A673 (cell line): ENCODE data around the gene RACGAP1. TPM values are rescaled to one million over a fixed set of nuclear protein-coding genes. Genes with fewer than 3 reads are reported as not detected.
A peak's percentile ranks its signal among the peaks of the same experiment; 100 is the strongest.

Source experiments
- BruUV-seq: library from RNA; stranded (reverse); fragments of 400-500 nt; replicated peaks from 2 replicates; lab custom pipeline; 2021; lab: Mats Ljungman, UMichigan
- CTCF ChIA-PET: fragments of 300-600 bp; sonication (Branson Sonifier 250); formaldehyde crosslinking; loops from one replicate; lab custom pipeline; 2022; ENCODE audit warnings: antibody characterized with exemption; lab: Charles Lee
- POLR2A ChIA-PET: fragments of 300-600 bp; sonication (Branson Sonifier 250); formaldehyde crosslinking; loops from one replicate; lab custom pipeline; 2022; ENCODE audit warnings: antibody characterized with exemption; ENCODE audit not compliant: low non-redundant PET; lab: Charles Lee
- DNase-seq: peaks from one replicate; pipeline ENCODE4 v3.0.0-alpha.2; 2015; ENCODE audit warnings: low spot score
- H3K27ac ChIP-seq: fragments of 200-600 bp; sonication (generic); 2 replicates; pipeline ENCODE4 v1.5.1; 2016; ENCODE audit warnings: mixed run types, low read depth, mild to moderate bottlenecking, mixed read lengths, antibody characterized with exemption, low read length; ENCODE audit not compliant: poor library complexity, severe bottlenecking
- H3K27me3 ChIP-seq: fragments of 200-600 bp; sonication (generic); replicated peaks from 2 replicates; pipeline ENCODE4 v1.6.1; 2017; ENCODE audit warnings: mixed run types, low read depth, mild to moderate bottlenecking, mixed read lengths, antibody characterized with exemption, low read length; ENCODE audit not compliant: insufficient read depth, poor library complexity
- H3K36me3 ChIP-seq: fragments of 200-600 bp; sonication (generic); 2 replicates; pipeline ENCODE4 v1.6.1; 2016; ENCODE audit warnings: mixed run types, mild to moderate bottlenecking, mixed read lengths, antibody characterized with exemption, low read length; ENCODE audit not compliant: insufficient read depth, poor library complexity, severe bottlenecking
- H3K4me1 ChIP-seq: fragments of 200-600 bp; sonication (generic); 2 replicates; pipeline ENCODE4 v1.6.1; 2017; ENCODE audit warnings: mixed run types, mild to moderate bottlenecking, mixed read lengths, antibody characterized with exemption, low read length; ENCODE audit not compliant: insufficient read depth, poor library complexity, severe bottlenecking
- H3K4me3 ChIP-seq: fragments of 200-600 bp; sonication (generic); 2 replicates; pipeline ENCODE4 v1.5.1; 2016; ENCODE audit warnings: low read depth, mixed run types, mild to moderate bottlenecking, mixed read lengths, low read length; ENCODE audit not compliant: poor library complexity, severe bottlenecking
- H3K9me3 ChIP-seq: fragments of 200-600 bp; sonication (generic); 2 replicates; pipeline ENCODE4 v1.6.1; 2016; ENCODE audit warnings: mixed run types, low read depth, mild to moderate bottlenecking, mixed read lengths, antibody characterized with exemption, low read length; ENCODE audit not compliant: poor library complexity, severe bottlenecking
- EZH2 ChIP-seq: fragments of 200-600 bp; sonication (generic); IDR thresholded peaks from 2 replicates; pipeline ENCODE4 v1.6.1; 2017; ENCODE audit warnings: borderline replicate concordance, low read depth, mild to moderate bottlenecking, mixed read lengths, antibody characterized with exemption, low read length; ENCODE audit not compliant: poor library complexity, severe bottlenecking
- intact Hi-C: fragments of 100-400 bp; cut with micrococcal nuclease; formaldehyde crosslinking; loops from one replicate; pipeline ENCODE4 v1.10.0; 2022; ENCODE audit not compliant: unreplicated experiment
- total RNA-seq: library from RNA; stranded (reverse); gene quantifications from 2 replicates; pipeline ENCODE4 v1.2.3, GENCODE V29; 2021
- TF ChIP-seq, protein P1 (sequence below): fragments of 300-800, 200-600 bp; sonication (generic); conservative IDR thresholded peaks from 2 replicates; pipeline ENCODE4 v1.5.1; 2017; ENCODE audit warnings: low read depth, mild to moderate bottlenecking, antibody characterized with exemption, low read length, moderate library complexity, mixed read lengths

Gene RACGAP1
- total RNA-seq, 1 experiment from 2014 or later: 173 TPM

DNA sequence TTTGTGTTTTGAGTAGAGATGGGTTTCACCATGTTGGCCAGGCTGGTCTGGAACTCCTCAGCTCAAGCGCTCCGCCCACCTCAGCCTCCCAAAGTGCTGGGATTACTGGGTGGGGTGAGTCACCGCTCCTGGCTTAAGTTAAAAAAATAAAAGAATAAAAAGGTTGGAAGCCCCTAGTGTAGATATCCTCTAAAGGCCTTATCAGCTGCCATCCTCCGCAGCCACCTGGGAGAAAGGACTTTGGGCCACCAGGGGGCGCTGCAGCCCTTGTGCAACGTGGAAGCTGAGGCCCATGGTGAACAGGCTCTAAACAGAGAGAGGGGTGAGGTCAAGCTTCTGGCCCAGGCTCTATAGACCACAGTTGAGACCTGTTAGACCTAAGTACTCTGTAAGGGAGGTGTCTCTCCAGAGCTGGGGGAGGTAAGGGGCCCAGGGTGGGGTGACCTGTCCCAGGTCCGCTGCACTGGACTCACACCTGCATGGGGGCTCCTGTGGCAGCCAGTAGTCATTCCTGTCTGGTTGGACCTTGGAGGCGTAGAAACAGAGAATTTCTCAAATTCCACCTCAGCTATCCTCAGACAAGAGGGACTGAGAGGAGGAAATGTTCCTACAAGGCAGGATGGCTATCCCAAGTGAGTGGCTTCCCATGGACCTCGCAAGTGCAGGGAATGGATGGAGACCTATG, 14.0 kb upstream of the RACGAP1 start:
- BruUV-seq: no TSS peak
- DNase-seq: peak; percentile 87

GRCh38 chr12:50038336-50038735, 13.0 kb upstream of the RACGAP1 start:
- Histone ChIP-seq H3K4me3 (no peak overlapping the region), H3K27me3 (no peaks in the 10 kb centered on the region), H3K9me3 (no peaks in the 10 kb centered on the region), H3K4me1 (no peaks in the 10 kb centered on the region), H3K36me3 (no peaks in the 10 kb centered on the region), H3K27ac (no peak overlapping the region)
- BruUV-seq: no TSS peak
- DNase-seq: no peak
- intact Hi-C loops: no loop called here
- ChIA-PET POLR2A (interaction anchor here (0.7 kb wide), 1 partner anchor 1969 kb away, joined by 23 read pairs; the partner anchor contains the start of gene TAMALIN), CTCF (interaction anchor here (0.7 to 1.7 kb wide), 7 partner anchors 18 to 121 kb away, joined by 3 to 41 read pairs (median 4); partner anchors contain the start of gene SMARCD1)
- TF ChIP-seq, protein P1, sequence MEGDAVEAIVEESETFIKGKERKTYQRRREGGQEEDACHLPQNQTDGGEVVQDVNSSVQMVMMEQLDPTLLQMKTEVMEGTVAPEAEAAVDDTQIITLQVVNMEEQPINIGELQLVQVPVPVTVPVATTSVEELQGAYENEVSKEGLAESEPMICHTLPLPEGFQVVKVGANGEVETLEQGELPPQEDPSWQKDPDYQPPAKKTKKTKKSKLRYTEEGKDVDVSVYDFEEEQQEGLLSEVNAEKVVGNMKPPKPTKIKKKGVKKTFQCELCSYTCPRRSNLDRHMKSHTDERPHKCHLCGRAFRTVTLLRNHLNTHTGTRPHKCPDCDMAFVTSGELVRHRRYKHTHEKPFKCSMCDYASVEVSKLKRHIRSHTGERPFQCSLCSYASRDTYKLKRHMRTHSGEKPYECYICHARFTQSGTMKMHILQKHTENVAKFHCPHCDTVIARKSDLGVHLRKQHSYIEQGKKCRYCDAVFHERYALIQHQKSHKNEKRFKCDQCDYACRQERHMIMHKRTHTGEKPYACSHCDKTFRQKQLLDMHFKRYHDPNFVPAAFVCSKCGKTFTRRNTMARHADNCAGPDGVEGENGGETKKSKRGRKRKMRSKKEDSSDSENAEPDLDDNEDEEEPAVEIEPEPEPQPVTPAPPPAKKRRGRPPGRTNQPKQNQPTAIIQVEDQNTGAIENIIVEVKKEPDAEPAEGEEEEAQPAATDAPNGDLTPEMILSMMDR: no peak
- TF ChIP-seq EZH2: no peak

More for the DNA sequence above, 14.0 kb upstream of the RACGAP1 start:
- TF ChIP-seq EZH2: no peak
- TF ChIP-seq, protein P1: peak; percentile 98
- intact Hi-C loops: loop anchor here (1.0 kb wide), 2 partner anchors 17 to 31 kb away; no protein-coding TSS in a partner anchor
- Histone ChIP-seq H3K27ac (no peak overlapping the region), H3K9me3 (no peaks in the 10 kb centered on the region), H3K4me3 (no peak overlapping the region), H3K36me3 (no peaks in the 10 kb centered on the region), H3K27me3 (no peaks in the 10 kb centered on the region), H3K4me1 (no peaks in the 10 kb centered on the region)
- CTCF ChIA-PET: interaction anchor here (0.5 to 1.7 kb wide), 10 partner anchors 11 to 57 kb away, joined by 3 to 41 read pairs (median 4); partner anchors contain the start of gene SMARCD1
- POLR2A ChIA-PET: interaction anchor here (0.5 kb wide), 1 partner anchor 11 kb away, joined by 14 read pairs; no protein-coding TSS in a partner anchor

DNA sequence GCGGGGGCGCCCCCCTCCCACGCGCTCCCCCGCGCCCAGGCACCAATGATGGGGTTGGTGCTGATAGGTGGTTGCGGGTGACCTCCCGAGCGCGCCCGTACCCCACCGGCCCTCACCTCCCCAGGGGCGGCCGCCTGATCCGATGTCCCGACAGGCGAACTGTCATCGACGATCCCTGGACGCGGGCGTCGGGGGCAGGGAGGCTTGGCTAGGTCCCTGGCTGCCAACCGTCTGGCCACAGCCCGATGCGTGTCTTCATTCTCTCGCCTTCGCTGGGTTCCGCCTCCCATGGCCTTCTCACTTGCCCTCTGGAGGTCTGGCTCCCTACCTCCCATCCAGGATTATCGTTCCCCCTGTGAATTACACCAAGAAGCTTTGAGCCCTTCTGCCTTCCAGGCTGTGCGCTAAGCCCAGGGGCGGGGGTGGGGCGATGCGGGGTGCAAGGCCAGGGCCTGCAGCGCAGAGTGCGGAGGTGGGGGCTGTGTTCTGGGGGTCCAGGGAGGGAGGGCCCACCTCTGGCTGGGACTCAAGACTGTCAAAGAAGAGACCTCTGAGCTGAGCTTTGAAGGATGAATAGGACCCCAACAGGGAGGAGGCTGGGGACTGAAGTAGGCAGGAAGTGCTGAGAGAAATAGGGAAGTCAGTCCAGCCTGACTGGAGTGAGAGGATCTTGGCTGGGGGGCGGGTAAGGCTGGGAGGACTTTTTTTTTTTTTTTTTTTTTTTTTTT, 7.7 kb upstream of the RACGAP1 start:
- no peaks in the 10 kb centered on the region for H3K27me3 ChIP-seq
- no peaks in the 10 kb centered on the region for H3K9me3 ChIP-seq
- no peaks in the 10 kb centered on the region for H3K36me3 ChIP-seq
- intact Hi-C loops: no loop called here
- H3K27ac ChIP-seq: no peak overlapping the region
- POLR2A ChIA-PET: no interaction called here
- DNase-seq: no peak
- no peak overlapping the region for H3K4me3 ChIP-seq
- H3K4me1 ChIP-seq: no peaks in the 10 kb centered on the region
- BruUV-seq: no TSS peak
- TF ChIP-seq EZH2: no peak
- TF ChIP-seq, protein P1: no peak
- CTCF ChIA-PET: interaction anchor here (0.7 kb wide), 1 partner anchor 23 kb away, joined by 3 read pairs; no protein-coding TSS in a partner anchor
